ENCODE measurements around the gene OPHN1.

OPHN1 gene

GRCh38 chrX:68422478-68422877, 10.8 kb downstream of the OPHN1 start:
- Histone ChIP-seq H3K79me2 (ENCODE audit: insufficient read depth, low read depth) (no peaks in the 10 kb centered on the region), H3K9ac (no peak overlapping the region), H3K27ac (no peak overlapping the region), H3K27me3 (ENCODE audit: insufficient read depth, low read depth) (no peaks in the 10 kb centered on the region), H2AFZ (ENCODE audit: low read depth) (no peak overlapping the region), H3K4me3 (IDR thresholded peaks at IDR 0.05; ENCODE audit: insufficient read depth, low read depth, low read length) (no peak overlapping the region), H4K20me1 (ENCODE audit: insufficient read depth) (no peaks in the 10 kb centered on the region), H3K4me2 (no peak overlapping the region), H3K4me1 (ENCODE audit: low read depth, poor library complexity, severe bottlenecking) (no peaks in the 10 kb centered on the region), H3K36me3 (ENCODE audit: insufficient read depth) (no peaks in the 10 kb centered on the region)
- TF ChIP-seq CTCF (conservative IDR thresholded peaks at IDR 0.05; ENCODE audit: low read depth, low read length), result no peak

- TF ChIP-seq CTCF (conservative IDR thresholded peaks at IDR 0.05; ENCODE audit: low read depth, low read length), result no peak
- no peak overlapping the region for H3K4me3 ChIP-seq (IDR thresholded peaks at IDR 0.05; ENCODE audit: insufficient read depth, low read depth, low read length)
- H3K27me3 ChIP-seq (ENCODE audit: insufficient read depth, low read depth), result no peaks in the 10 kb centered on the region
- no peak overlapping the region for H2AFZ ChIP-seq (ENCODE audit: low read depth)
- H3K36me3 ChIP-seq (ENCODE audit: insufficient read depth), result no peaks in the 10 kb centered on the region
- no peaks in the 10 kb centered on the region for H3K4me1 ChIP-seq (ENCODE audit: low read depth, poor library complexity, severe bottlenecking)
- H3K79me2 ChIP-seq (ENCODE audit: insufficient read depth, low read depth), result no peaks in the 10 kb centered on the region
- H3K4me2 ChIP-seq, result no peak overlapping the region
- no peak overlapping the region for H3K9ac ChIP-seq
- H3K27ac ChIP-seq, result no peak overlapping the region
- no peaks in the 10 kb centered on the region for H4K20me1 ChIP-seq (ENCODE audit: insufficient read depth)
Observed at GRCh38 chrX:68421636-68422035, 11.7 kb downstream of the OPHN1 start.

- H3K4me1 ChIP-seq (ENCODE audit: low read depth, poor library complexity, severe bottlenecking), result no peaks in the 10 kb centered on the region
- H3K4me2 ChIP-seq, result no peak overlapping the region
- no peak for TF ChIP-seq CTCF (conservative IDR thresholded peaks at IDR 0.05; ENCODE audit: low read depth, low read length)
- H3K27me3 ChIP-seq (ENCODE audit: insufficient read depth, low read depth), result no peaks in the 10 kb centered on the region
- no peaks in the 10 kb centered on the region for H3K36me3 ChIP-seq (ENCODE audit: insufficient read depth)
- no peak overlapping the region for H2AFZ ChIP-seq (ENCODE audit: low read depth)
- H3K27ac ChIP-seq, result no peak overlapping the region
- H3K4me3 ChIP-seq (IDR thresholded peaks at IDR 0.05; ENCODE audit: insufficient read depth, low read depth, low read length), result no peak overlapping the region
- H3K79me2 ChIP-seq (ENCODE audit: insufficient read depth, low read depth), result no peaks in the 10 kb centered on the region
- no peak overlapping the region for H3K9ac ChIP-seq
- H4K20me1 ChIP-seq (ENCODE audit: insufficient read depth), result no peaks in the 10 kb centered on the region
Observed at GRCh38 chrX:68420559-68420958, 12.7 kb downstream of the OPHN1 start.

GRCh38 chrX:68419975-68420374, 13.3 kb downstream of the OPHN1 start:
- H3K27ac ChIP-seq, result no peak overlapping the region
- H3K4me3 ChIP-seq (IDR thresholded peaks at IDR 0.05; ENCODE audit: insufficient read depth, low read depth, low read length), result no peak overlapping the region
- H3K4me2 ChIP-seq, result no peak overlapping the region
- no peaks in the 10 kb centered on the region for H3K27me3 ChIP-seq (ENCODE audit: insufficient read depth, low read depth)
- no peaks in the 10 kb centered on the region for H3K79me2 ChIP-seq (ENCODE audit: insufficient read depth, low read depth)
- no peaks in the 10 kb centered on the region for H3K4me1 ChIP-seq (ENCODE audit: low read depth, poor library complexity, severe bottlenecking)
- H3K36me3 ChIP-seq (ENCODE audit: insufficient read depth), result no peaks in the 10 kb centered on the region
- TF ChIP-seq CTCF (conservative IDR thresholded peaks at IDR 0.05; ENCODE audit: low read depth, low read length), result no peak
- H2AFZ ChIP-seq (ENCODE audit: low read depth), result no peak overlapping the region
- H3K9ac ChIP-seq, result no peak overlapping the region
- no peaks in the 10 kb centered on the region for H4K20me1 ChIP-seq (ENCODE audit: insufficient read depth)

- Histone ChIP-seq H3K9ac (no peak overlapping the region), H3K4me1 (ENCODE audit: low read depth, poor library complexity, severe bottlenecking) (no peaks in the 10 kb centered on the region), H3K79me2 (ENCODE audit: insufficient read depth, low read depth) (no peaks in the 10 kb centered on the region), H3K27me3 (ENCODE audit: insufficient read depth, low read depth) (no peaks in the 10 kb centered on the region), H3K36me3 (ENCODE audit: insufficient read depth) (no peaks in the 10 kb centered on the region), H3K4me2 (no peak overlapping the region), H2AFZ (ENCODE audit: low read depth) (no peak overlapping the region), H3K4me3 (IDR thresholded peaks at IDR 0.05; ENCODE audit: insufficient read depth, low read depth, low read length) (no peak overlapping the region), H3K27ac (no peak overlapping the region), H4K20me1 (ENCODE audit: insufficient read depth) (no peaks in the 10 kb centered on the region)
- TF ChIP-seq CTCF (conservative IDR thresholded peaks at IDR 0.05; ENCODE audit: low read depth, low read length), result no peak
Observed at GRCh38 chrX:68417651-68418050, 15.6 kb downstream of the OPHN1 start.
